B cell (primary cell): Measurements from ENCODE around the gene NR4A2. TPM values are rescaled to one million over a fixed set of nuclear protein-coding genes. Genes with fewer than 3 reads are reported as not detected.

Source experiments
- ATAC-seq: fragments of 200-7000 bp; cut with Tn5 transposase; one replicate; pipeline ENCODE4 v1.10.0; 2021; ENCODE audit warnings: low read depth, mild to moderate bottlenecking, moderate number of reproducible peaks, moderate library complexity
- CTCF ChIA-PET: fragments of 350-600 bp; sonication (Branson Sonifier 250); formaldehyde crosslinking; loops from one replicate; lab custom pipeline; 2021; ENCODE audit warnings: antibody characterized with exemption, inconsistent platforms; lab: Charles Lee
- POLR2A ChIA-PET: fragments of 350-600 bp; sonication (Branson Sonifier 250); formaldehyde crosslinking; loops from one replicate; lab custom pipeline; 2021; ENCODE audit warnings: antibody characterized with exemption; lab: Charles Lee
- DNase-seq: peaks from one replicate; pipeline ENCODE4 v3.0.0; 2013
- H2AFZ ChIP-seq: 2 replicates; pipeline ENCODE4 v1.6.1; 2012; ENCODE audit warnings: mild to moderate bottlenecking, low read depth, low read length; ENCODE audit not compliant: insufficient read depth, poor library complexity, severe bottlenecking
- H3K27ac ChIP-seq, 2 donors: 1 replicate in 1 of 2; 2 replicates in 1 of 2; pipeline ENCODE4 v1.5.1; 2012 to 2013; ENCODE audit warnings: low read length in 2 of 2, mild to moderate bottlenecking in 2 of 2, moderate library complexity in 1 of 2
- H3K27me3 ChIP-seq, 4 experiments: fragments of 200-600 bp in 1 of 4; sonication (generic) in 1 of 4; replicated peaks in 1 of 4; 1 replicate in 2 of 4; 2 replicates in 2 of 4; pipeline versions ENCODE4 v1.6.1 to v1.7.0; 2013 to 2016; ENCODE audit warnings: low read length in 3 of 4, mild to moderate bottlenecking in 2 of 4, mixed read lengths in 1 of 4, moderate library complexity in 1 of 4; ENCODE audit not compliant: insufficient read depth in 4 of 4, control insufficient read depth in 3 of 4; ENCODE audit errors: control extremely low read depth in 1 of 4
- H3K36me3 ChIP-seq, 2 experiments: replicated peaks in 1 of 2; 1 replicate in 1 of 2; 2 replicates in 1 of 2; pipeline versions ENCODE4 v1.6.1 to v1.7.1; 2013; ENCODE audit warnings: low read length in 1 of 2; ENCODE audit not compliant: insufficient read depth in 2 of 2, control insufficient read depth in 1 of 2; ENCODE audit errors: control extremely low read depth in 1 of 2, extremely low read depth in 1 of 2
- H3K4me1 ChIP-seq, 2 donors: fragments of 200-600 bp in 1 of 2; sonication (generic) in 1 of 2; 1 replicate in 1 of 2; 2 replicates in 1 of 2; pipeline versions ENCODE4 v1.5.1 to v1.6.1; 2013 to 2017; ENCODE audit warnings: low read length in 2 of 2; ENCODE audit not compliant: control insufficient read depth in 2 of 2, insufficient read depth in 2 of 2
- H3K4me2 ChIP-seq: replicated peaks from 2 replicates; pipeline ENCODE3; 2012; ENCODE audit warnings: mild to moderate bottlenecking, low read depth, low read length; ENCODE audit not compliant: poor library complexity, severe bottlenecking
- H3K4me3 ChIP-seq, 5 experiments: fragments of 200-600 bp in 1 of 5; sonication (generic) in 1 of 5; 1 replicate in 3 of 5; 2 replicates in 2 of 5; pipeline versions ENCODE4 v1.5.1 to v1.7.0; 2011 to 2016; ENCODE audit warnings: low read length in 4 of 5, mild to moderate bottlenecking in 4 of 5, low read depth in 2 of 5, control low read depth in 1 of 5, moderate library complexity in 1 of 5; ENCODE audit not compliant: insufficient read depth in 1 of 5; ENCODE audit errors: control extremely low read depth in 1 of 5, extremely low read depth in 1 of 5
- H3K79me2 ChIP-seq: fragments of 200-600 bp; sonication (generic); one replicate; pipeline ENCODE4 v1.6.0; 2016; ENCODE audit warnings: low read length; ENCODE audit not compliant: control insufficient read depth, insufficient read depth
- H3K9ac ChIP-seq: fragments of 200-600 bp; sonication (generic); 2 replicates; pipeline ENCODE4 v1.6.1; 2017; ENCODE audit warnings: mild to moderate bottlenecking, low read length, moderate library complexity
- H3K9me3 ChIP-seq, 3 donors: one replicate each; pipeline versions ENCODE4 v1.6.1 to v1.7.1; 2013; ENCODE audit warnings: low read length in 2 of 3; ENCODE audit not compliant: control insufficient read depth in 2 of 3, insufficient read depth in 1 of 3; ENCODE audit errors: control extremely low read depth in 1 of 3
- H4K20me1 ChIP-seq: 2 replicates; pipeline ENCODE4 v1.6.0; 2012; ENCODE audit warnings: mild to moderate bottlenecking, low read length; ENCODE audit not compliant: insufficient read depth, control insufficient read depth, poor library complexity, severe bottlenecking
- H3K27ac Mint-ChIP-seq: one replicate; pipeline ENCODE4 v1.8.0; 2021; ENCODE audit warnings: mixed read lengths
- H3K27me3 Mint-ChIP-seq: one replicate; pipeline ENCODE4 v1.8.0; 2021; ENCODE audit warnings: mixed read lengths
- H3K4me1 Mint-ChIP-seq: one replicate; pipeline ENCODE4 v1.8.0; 2021; ENCODE audit warnings: mixed read lengths
- H3K4me3 Mint-ChIP-seq: one replicate; pipeline ENCODE4 v1.8.0; 2021; ENCODE audit warnings: mixed read lengths
- H3K9me3 Mint-ChIP-seq: one replicate; pipeline ENCODE4 v1.8.0; 2022; ENCODE audit warnings: mixed read lengths; ENCODE audit not compliant: insufficient read depth
- EZH2 ChIP-seq: IDR thresholded peaks from 2 replicates; pipeline ENCODE4 v1.6.1; 2012; ENCODE audit warnings: borderline replicate concordance, low read depth, mild to moderate bottlenecking, moderate library complexity, low read length; ENCODE audit not compliant: insufficient read depth, poor library complexity, severe bottlenecking
- WGBS: methylation state at CpG from one replicate; pipeline ENCODE4 v1.1.5; 2013; ENCODE audit warnings: missing lambda C conversion rate; ENCODE audit not compliant: insufficient coverage; 5-methylcytosine and 5-hydroxymethylcytosine counted together
- intact Hi-C: fragments of 100-400 bp; cut with micrococcal nuclease; formaldehyde crosslinking; loops from one replicate; pipeline ENCODE4 v1.10.0; 2022
- polyA plus RNA-seq: library from polyadenylated mRNA; depleted of rRNA; stranded (reverse); fragments of >200 nt; gene quantifications from 2 replicates; pipeline ENCODE4 v1.2.3, GENCODE V29; 2012
- total RNA-seq, 2 donors: library from RNA; stranded (reverse); fragments of 120-200 nt in 1 of 2; gene quantifications; 1 replicate in 1 of 2; 2 replicates in 1 of 2; pipeline versions ENCODE4 v1.2.3 to v1.2.4, GENCODE V29; 2013 to 2022
- TF ChIP-seq, protein P1 (sequence below): fragments of 200-600 bp; IDR thresholded peaks from one replicate; pipeline ENCODE4 v1.8.0; 2022; ENCODE audit warnings: antibody characterized with exemption, mild to moderate bottlenecking

The NR4A2 gene
- total and polyA plus RNA-seq, 2 donors (not counting 1 experiment from before 2014, with no cell fraction given) = 30.6 to 177 TPM

DNA sequence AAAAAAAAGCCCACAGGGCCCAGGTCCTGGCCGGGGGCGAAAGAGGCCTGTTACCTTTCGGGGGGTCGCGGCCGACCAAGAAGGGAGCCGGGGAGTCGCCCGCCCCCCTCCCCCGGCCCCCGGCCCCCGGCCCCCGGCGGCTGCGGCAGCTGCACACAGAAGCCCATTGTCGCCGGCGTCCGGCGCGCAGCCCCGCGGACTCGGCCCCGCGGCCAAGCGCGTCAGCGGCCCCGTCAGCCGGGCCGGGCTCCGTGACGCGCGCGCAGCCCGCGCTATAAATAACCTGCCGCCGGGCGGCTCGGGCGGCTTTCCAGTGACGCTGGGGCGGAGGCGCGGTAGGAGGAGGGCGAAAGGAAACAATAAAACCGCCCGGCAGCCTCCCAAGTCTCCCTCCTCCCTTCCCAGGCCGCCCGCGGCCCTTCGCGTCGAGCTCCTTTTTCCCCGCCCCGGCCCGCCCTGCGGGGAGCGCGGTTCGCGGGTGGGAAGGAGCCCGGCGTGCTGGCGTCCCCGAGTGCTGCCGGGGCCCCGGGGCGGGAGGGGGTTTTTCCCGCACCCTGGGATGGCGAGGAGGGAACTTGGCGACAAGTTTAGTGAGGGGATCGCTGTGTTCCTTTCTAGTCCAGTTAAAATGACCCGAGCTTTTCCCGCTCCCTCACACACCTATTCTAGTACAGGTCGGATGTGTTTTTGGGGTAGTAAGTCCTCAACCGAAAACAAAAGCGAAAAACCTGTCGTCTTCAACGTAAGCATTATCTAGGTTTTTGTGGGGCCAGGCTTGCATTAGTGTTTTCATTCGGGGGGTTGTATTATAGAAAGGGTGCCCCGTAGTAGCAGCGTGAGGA, 10.0 kb upstream of the NR4A2 start:
- intact Hi-C loops = loop anchor here (1.0 to 5.0 kb wide), 2 partner anchors 94 to 1100 kb away; partner anchors contain the start of genes CYTIP and GPD2
- ChIA-PET CTCF (interaction anchor here (0.6 to 3.5 kb wide), 6 partner anchors 9 to 1098 kb away, joined by 3 to 26 read pairs (median 5); partner anchors contain the start of gene NR4A2), POLR2A (interaction anchor here (0.6 to 1.9 kb wide), 7 partner anchors 8 to 1127 kb away, joined by 3 to 19 read pairs (median 6); partner anchors contain the start of gene NR4A2)
- ATAC-seq (peak; percentile 46), DNase-seq (peak; percentile 94)
- Mint-ChIP-seq H3K27ac (peak overlapping the region; percentile 99), H3K4me3 (peak overlapping the region; percentile 97), H3K27me3 (no peaks in the 10 kb centered on the region), H3K9me3 (no peaks in the 10 kb centered on the region), H3K4me1 (peaks cover 25% of the 10 kb centered on the region)
- Histone ChIP-seq H3K27me3 (no peaks in the 10 kb centered on the region), H2AFZ (peak overlapping the region; percentile 56), H3K79me2 (no peaks in the 10 kb centered on the region), H3K27ac (peak overlapping the region; percentile 99 to 100), H3K9ac (peak overlapping the region; percentile 100), H3K4me1 (peaks cover 13 to 14% of the 10 kb centered on the region in 2 donors), H3K36me3 (no peaks in the 10 kb centered on the region), H3K9me3 (no peaks in the 10 kb centered on the region), H3K4me3 (peak overlapping the region; percentile 81 to 96 (median 91)), H3K4me2 (peak overlapping the region; percentile 85), H4K20me1 (no peaks in the 10 kb centered on the region)
- TF ChIP-seq, protein P1, sequence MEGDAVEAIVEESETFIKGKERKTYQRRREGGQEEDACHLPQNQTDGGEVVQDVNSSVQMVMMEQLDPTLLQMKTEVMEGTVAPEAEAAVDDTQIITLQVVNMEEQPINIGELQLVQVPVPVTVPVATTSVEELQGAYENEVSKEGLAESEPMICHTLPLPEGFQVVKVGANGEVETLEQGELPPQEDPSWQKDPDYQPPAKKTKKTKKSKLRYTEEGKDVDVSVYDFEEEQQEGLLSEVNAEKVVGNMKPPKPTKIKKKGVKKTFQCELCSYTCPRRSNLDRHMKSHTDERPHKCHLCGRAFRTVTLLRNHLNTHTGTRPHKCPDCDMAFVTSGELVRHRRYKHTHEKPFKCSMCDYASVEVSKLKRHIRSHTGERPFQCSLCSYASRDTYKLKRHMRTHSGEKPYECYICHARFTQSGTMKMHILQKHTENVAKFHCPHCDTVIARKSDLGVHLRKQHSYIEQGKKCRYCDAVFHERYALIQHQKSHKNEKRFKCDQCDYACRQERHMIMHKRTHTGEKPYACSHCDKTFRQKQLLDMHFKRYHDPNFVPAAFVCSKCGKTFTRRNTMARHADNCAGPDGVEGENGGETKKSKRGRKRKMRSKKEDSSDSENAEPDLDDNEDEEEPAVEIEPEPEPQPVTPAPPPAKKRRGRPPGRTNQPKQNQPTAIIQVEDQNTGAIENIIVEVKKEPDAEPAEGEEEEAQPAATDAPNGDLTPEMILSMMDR = no peak
- no peak for TF ChIP-seq EZH2
- 0% methylated on average over 43 of the region's 86 CpGs for WGBS
